GM23338 (cell line): ENCODE results near the gene KRT85. TPM values are rescaled to one million over a fixed set of nuclear protein-coding genes. Genes with fewer than 3 reads are reported as not detected.

ENCODE experiments used
- ATAC-seq: fragments of 200-7000 bp; cut with Tn5 transposase; 3 replicates; pipeline ENCODE4 v1.9.1; 2020
- DNase-seq: peaks from one replicate; pipeline ENCODE4 v3.0.0-alpha.2; 2015; ENCODE audit warnings: low spot score
- H2AFZ ChIP-seq: fragments of 200-600 bp; sonication (generic); 2 replicates; pipeline ENCODE4 v1.8.0; 2016; ENCODE audit warnings: antibody characterized with exemption, mild to moderate bottlenecking, moderate library complexity
- H3F3A ChIP-seq: fragments of 200-600 bp; sonication (generic); replicated peaks from 2 replicates; pipeline ENCODE4 v1.8.0; 2017; ENCODE audit warnings: antibody characterized with exemption, mixed run types, low read depth
- H3K27ac ChIP-seq: fragments of 200-600 bp; sonication (generic); 2 replicates; pipeline ENCODE4 v1.6.1; 2016; ENCODE audit warnings: low read depth
- H3K27me3 ChIP-seq: fragments of 200-600 bp; sonication (generic); 2 replicates; pipeline ENCODE4 v1.8.0; 2016; ENCODE audit warnings: mild to moderate bottlenecking, mixed run types, moderate library complexity; ENCODE audit not compliant: insufficient read depth
- H3K36me3 ChIP-seq: fragments of 200-600 bp; sonication (generic); 2 replicates; pipeline ENCODE4 v1.8.0; 2016; ENCODE audit warnings: mild to moderate bottlenecking; ENCODE audit not compliant: insufficient read depth
- H3K4me1 ChIP-seq: fragments of 200-600 bp; sonication (generic); 2 replicates; pipeline ENCODE4 v1.8.0; 2016; ENCODE audit warnings: mild to moderate bottlenecking, moderate library complexity; ENCODE audit not compliant: insufficient read depth
- H3K4me2 ChIP-seq: fragments of 200-600 bp; sonication (generic); 2 replicates; pipeline ENCODE4 v1.7.1; 2017; ENCODE audit warnings: mixed run types
- H3K4me3 ChIP-seq: fragments of 200-600 bp; sonication (generic); 2 replicates; pipeline ENCODE4 v1.6.1; 2016; ENCODE audit warnings: mixed run types
- H3K79me2 ChIP-seq: fragments of 200-600 bp; sonication (generic); replicated peaks from 2 replicates; pipeline ENCODE4 v1.8.0; 2017; ENCODE audit warnings: mild to moderate bottlenecking; ENCODE audit not compliant: insufficient read depth
- H3K9me2 ChIP-seq: fragments of 200-600 bp; sonication (generic); 2 replicates; pipeline ENCODE4 v1.8.0; 2017; ENCODE audit not compliant: insufficient read depth
- H4K20me1 ChIP-seq: fragments of 200-600 bp; sonication (generic); replicated peaks from 2 replicates; pipeline ENCODE4 v1.8.0; 2017; ENCODE audit warnings: mild to moderate bottlenecking; ENCODE audit not compliant: insufficient read depth
- H3K27ac Mint-ChIP-seq: 2 replicates; pipeline ENCODE4 v1.8.0; 2020; ENCODE audit warnings: inconsistent platforms, mild to moderate bottlenecking, moderate library complexity, mixed read lengths
- H3K27me3 Mint-ChIP-seq: 3 replicates; pipeline ENCODE4 v1.8.0; 2022; ENCODE audit warnings: low read depth, mild to moderate bottlenecking, moderate library complexity, mixed read lengths, inconsistent platforms; ENCODE audit not compliant: insufficient read depth, poor library complexity
- H3K36me3 Mint-ChIP-seq: 3 replicates; pipeline ENCODE4 v1.8.0; 2021; ENCODE audit warnings: low read depth, mild to moderate bottlenecking, inconsistent platforms, moderate library complexity, mixed read lengths
- H3K4me1 Mint-ChIP-seq: 3 replicates; pipeline ENCODE4 v1.8.0; 2020; ENCODE audit warnings: mild to moderate bottlenecking, inconsistent platforms, mixed read lengths
- H3K4me3 Mint-ChIP-seq: 3 replicates; pipeline ENCODE4 v1.8.0; 2021; ENCODE audit warnings: moderate library complexity, mild to moderate bottlenecking, inconsistent platforms, mixed read lengths
- H3K9me3 Mint-ChIP-seq: 3 replicates; pipeline ENCODE4 v1.8.0; 2020; ENCODE audit warnings: moderate library complexity, mild to moderate bottlenecking, inconsistent platforms, mixed read lengths
- CREB1 ChIP-seq: fragments of 250-450 bp; sonication (Bioruptor Pico); IDR thresholded peaks from 2 replicates; pipeline ENCODE4 v1.5.0; 2020; ENCODE audit warnings: low read depth, mild to moderate bottlenecking, moderate library complexity
- EZH2 ChIP-seq: fragments of 200-600 bp; sonication (generic); IDR thresholded peaks from one replicate; pipeline ENCODE4 v1.8.0; 2017; ENCODE audit warnings: antibody characterized with exemption, mild to moderate bottlenecking, low read depth; ENCODE audit not compliant: unreplicated experiment
- JUNB ChIP-seq: IDR thresholded peaks from one replicate; pipeline ENCODE4 v1.6.1; 2016; ENCODE audit warnings: antibody characterized with exemption; ENCODE audit not compliant: unreplicated experiment
- POLR2AphosphoS5 ChIP-seq: IDR thresholded peaks from 2 replicates; pipeline ENCODE4 v1.6.1; 2016; ENCODE audit warnings: antibody characterized with exemption, low read depth
- polyA plus RNA-seq: library from polyadenylated mRNA; unstranded; fragments of >200 nt; fragmentation: Nextera tagmentation; extraction: Ambion mirVana; gene quantifications from 2 replicates; pipeline ENCODE4 v1.2.1, GENCODE V29; 2016
- total RNA-seq: library from RNA; depleted of rRNA; stranded (reverse); fragments of >200 nt; shearing (Covaris generic); gene quantifications from 2 replicates; pipeline ENCODE4 v1.2.3, GENCODE V29; 2014
- TF ChIP-seq, protein P1 (sequence below): fragments of 250-450 bp; sonication (Bioruptor Pico); IDR thresholded peaks from 2 replicates; pipeline ENCODE4 v1.5.0; 2020; ENCODE audit warnings: mild to moderate bottlenecking, moderate library complexity
- TF ChIP-seq, protein P2 (sequence below), 2 experiments: fragments of 200-600 bp in 1 of 2; sonication (generic) in 1 of 2; conservative IDR thresholded peaks; 2 replicates each; pipeline versions ENCODE4 v1.5.1 to v1.6.1; 2016 to 2017; ENCODE audit warnings: antibody characterized with exemption in 2 of 2, low read depth in 2 of 2, mild to moderate bottlenecking in 2 of 2, moderate library complexity in 1 of 2

KRT85 gene
- total and polyA plus RNA-seq, 2 experiments from 2014 or later: not detected

DNA sequence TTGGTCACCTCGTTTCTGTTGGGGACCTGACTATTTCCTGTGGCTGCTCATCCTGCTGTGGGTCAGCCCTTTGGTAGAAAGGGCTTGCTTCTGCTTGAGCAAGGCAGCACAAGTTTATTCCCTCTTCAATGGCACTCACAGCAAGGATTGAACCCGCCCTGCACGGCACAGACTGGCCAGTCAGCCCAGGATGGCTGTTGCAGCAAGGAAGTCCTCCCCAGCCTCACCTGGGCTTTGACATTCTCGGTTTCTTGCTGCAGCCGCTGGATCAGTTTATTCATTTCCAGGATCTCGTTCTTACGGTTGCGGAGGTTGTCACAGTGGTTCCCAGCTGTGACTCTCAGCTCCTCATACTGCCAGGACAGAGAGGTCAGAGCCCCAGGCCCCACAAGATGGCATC lies 29.4 kb upstream of the KRT85 start (continued):
- TF ChIP-seq, protein P1, sequence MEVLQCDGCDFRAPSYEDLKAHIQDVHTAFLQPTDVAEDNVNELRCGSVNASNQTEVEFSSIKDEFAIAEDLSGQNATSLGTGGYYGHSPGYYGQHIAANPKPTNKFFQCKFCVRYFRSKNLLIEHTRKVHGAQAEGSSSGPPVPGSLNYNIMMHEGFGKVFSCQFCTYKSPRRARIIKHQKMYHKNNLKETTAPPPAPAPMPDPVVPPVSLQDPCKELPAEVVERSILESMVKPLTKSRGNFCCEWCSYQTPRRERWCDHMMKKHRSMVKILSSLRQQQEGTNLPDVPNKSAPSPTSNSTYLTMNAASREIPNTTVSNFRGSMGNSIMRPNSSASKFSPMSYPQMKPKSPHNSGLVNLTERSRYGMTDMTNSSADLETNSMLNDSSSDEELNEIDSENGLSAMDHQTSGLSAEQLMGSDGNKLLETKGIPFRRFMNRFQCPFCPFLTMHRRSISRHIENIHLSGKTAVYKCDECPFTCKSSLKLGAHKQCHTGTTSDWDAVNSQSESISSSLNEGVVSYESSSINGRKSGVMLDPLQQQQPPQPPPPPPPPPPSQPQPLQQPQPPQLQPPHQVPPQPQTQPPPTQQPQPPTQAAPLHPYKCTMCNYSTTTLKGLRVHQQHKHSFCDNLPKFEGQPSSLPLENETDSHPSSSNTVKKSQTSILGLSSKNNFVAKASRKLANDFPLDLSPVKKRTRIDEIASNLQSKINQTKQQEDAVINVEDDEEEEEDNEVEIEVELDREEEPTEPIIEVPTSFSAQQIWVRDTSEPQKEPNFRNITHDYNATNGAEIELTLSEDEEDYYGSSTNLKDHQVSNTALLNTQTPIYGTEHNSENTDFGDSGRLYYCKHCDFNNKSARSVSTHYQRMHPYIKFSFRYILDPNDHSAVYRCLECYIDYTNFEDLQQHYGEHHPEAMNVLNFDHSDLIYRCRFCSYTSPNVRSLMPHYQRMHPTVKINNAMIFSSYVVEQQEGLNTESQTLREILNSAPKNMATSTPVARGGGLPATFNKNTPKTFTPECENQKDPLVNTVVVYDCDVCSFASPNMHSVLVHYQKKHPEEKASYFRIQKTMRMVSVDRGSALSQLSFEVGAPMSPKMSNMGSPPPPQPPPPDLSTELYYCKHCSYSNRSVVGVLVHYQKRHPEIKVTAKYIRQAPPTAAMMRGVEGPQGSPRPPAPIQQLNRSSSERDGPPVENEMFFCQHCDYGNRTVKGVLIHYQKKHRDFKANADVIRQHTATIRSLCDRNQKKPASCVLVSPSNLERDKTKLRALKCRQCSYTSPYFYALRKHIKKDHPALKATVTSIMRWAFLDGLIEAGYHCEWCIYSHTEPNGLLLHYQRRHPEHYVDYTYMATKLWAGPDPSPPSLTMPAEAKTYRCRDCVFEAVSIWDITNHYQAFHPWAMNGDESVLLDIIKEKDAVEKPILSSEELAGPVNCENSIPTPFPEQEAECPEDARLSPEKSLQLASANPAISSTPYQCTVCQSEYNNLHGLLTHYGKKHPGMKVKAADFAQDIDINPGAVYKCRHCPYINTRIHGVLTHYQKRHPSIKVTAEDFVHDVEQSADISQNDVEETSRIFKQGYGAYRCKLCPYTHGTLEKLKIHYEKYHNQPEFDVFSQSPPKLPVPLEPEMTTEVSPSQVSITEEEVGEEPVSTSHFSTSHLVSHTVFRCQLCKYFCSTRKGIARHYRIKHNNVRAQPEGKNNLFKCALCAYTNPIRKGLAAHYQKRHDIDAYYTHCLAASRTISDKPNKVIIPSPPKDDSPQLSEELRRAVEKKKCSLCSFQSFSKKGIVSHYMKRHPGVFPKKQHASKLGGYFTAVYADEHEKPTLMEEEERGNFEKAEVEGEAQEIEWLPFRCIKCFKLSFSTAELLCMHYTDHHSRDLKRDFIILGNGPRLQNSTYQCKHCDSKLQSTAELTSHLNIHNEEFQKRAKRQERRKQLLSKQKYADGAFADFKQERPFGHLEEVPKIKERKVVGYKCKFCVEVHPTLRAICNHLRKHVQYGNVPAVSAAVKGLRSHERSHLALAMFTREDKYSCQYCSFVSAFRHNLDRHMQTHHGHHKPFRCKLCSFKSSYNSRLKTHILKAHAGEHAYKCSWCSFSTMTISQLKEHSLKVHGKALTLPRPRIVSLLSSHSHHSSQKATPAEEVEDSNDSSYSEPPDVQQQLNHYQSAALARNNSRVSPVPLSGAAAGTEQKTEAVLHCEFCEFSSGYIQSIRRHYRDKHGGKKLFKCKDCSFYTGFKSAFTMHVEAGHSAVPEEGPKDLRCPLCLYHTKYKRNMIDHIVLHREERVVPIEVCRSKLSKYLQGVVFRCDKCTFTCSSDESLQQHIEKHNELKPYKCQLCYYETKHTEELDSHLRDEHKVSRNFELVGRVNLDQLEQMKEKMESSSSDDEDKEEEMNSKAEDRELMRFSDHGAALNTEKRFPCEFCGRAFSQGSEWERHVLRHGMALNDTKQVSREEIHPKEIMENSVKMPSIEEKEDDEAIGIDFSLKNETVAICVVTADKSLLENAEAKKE (CRISPR knock-in tag): no peak
- TF ChIP-seq CREB1 (CRISPR knock-in tag): no peak

DNA sequence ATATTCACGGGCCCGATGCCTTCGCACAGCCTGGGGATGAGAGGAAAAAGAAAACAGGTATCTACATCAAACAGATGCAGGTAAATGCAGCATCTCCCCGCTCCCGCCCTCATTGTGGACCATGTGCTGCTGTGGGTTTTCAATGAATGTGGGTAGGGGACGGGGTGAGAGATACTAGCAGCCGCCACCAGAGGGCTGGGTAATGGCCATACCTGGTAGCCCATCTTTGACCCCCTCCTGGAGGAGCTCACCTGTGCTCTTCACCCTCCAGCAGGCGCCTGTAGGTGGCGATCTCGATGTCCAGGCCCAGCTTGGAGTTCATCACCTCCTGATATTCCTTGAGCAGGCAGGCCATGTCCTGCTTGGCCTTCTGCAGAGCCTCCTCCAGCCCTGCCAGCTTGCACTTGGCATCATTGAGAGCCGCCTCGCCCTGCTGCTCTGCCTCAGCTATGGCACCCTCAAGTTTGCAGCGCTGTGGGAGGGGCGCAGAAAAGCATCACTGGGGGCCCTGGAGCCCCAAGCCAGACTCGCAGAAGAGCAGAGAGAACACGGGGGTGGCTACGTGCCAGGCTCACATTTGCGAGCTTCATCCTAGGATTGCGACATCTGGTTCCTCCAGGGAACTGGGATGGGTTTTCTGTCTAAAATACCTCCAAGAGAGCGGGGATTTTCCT lies 28.6 kb upstream of the KRT85 start:
- no peak overlapping the region for H3K4me2 ChIP-seq
- Mint-ChIP-seq H3K36me3 (no peaks in the 10 kb centered on the region), H3K27me3 (peaks cover 3% of the 10 kb centered on the region), H3K4me3 (no peak overlapping the region), H3K27ac (no peak overlapping the region), H3K4me1 (no peaks in the 10 kb centered on the region; the same call in 2 of the 3 replicates), H3K9me3 (no peaks in the 10 kb centered on the region; the same call in 1 of the 3 replicates)
- H3K27me3 ChIP-seq: no peaks in the 10 kb centered on the region
- H3K9me2 ChIP-seq: no peaks in the 10 kb centered on the region
- H3K36me3 ChIP-seq: no peaks in the 10 kb centered on the region
- peak overlapping the region; percentile 91 for H2AFZ ChIP-seq
- H3K4me3 ChIP-seq: no peak overlapping the region
- no peak overlapping the region for H3K27ac ChIP-seq
- ATAC-seq: peak; percentile 98
- no peaks in the 10 kb centered on the region for H4K20me1 ChIP-seq
- no peaks in the 10 kb centered on the region for H3K79me2 ChIP-seq
- peak; percentile 96 for DNase-seq
- no peaks in the 10 kb centered on the region for H3F3A ChIP-seq
- no peaks in the 10 kb centered on the region for H3K4me1 ChIP-seq
- TF ChIP-seq CREB1 (CRISPR knock-in tag) (peak; percentile 45; the same call in 1 of the 2 replicates), POLR2AphosphoS5 (no peak), EZH2 (no peak), JUNB (no peak)
- TF ChIP-seq, protein P1 (CRISPR knock-in tag): peak; percentile 77; the same call in 1 of the 2 replicates
- TF ChIP-seq, protein P2, sequence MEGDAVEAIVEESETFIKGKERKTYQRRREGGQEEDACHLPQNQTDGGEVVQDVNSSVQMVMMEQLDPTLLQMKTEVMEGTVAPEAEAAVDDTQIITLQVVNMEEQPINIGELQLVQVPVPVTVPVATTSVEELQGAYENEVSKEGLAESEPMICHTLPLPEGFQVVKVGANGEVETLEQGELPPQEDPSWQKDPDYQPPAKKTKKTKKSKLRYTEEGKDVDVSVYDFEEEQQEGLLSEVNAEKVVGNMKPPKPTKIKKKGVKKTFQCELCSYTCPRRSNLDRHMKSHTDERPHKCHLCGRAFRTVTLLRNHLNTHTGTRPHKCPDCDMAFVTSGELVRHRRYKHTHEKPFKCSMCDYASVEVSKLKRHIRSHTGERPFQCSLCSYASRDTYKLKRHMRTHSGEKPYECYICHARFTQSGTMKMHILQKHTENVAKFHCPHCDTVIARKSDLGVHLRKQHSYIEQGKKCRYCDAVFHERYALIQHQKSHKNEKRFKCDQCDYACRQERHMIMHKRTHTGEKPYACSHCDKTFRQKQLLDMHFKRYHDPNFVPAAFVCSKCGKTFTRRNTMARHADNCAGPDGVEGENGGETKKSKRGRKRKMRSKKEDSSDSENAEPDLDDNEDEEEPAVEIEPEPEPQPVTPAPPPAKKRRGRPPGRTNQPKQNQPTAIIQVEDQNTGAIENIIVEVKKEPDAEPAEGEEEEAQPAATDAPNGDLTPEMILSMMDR (conservative IDR thresholded peaks at IDR 0.05; ENCODE audit: low read depth in 2 of 2): peak; percentile 85 to 89
